ENCODE data around the gene RDH11.

GRCh38 chr14:67735336-67736147 is 40.0 kb upstream of the RDH11 start:
- no peak for TF ChIP-seq POLR2A (IDR thresholded peaks at IDR 0.05)
- TF ChIP-seq CTCF (IDR thresholded peaks at IDR 0.05) = no peak

All from prostate gland (tissue), 2 donors.